WTC11 (cell line): ENCODE measurements around the gene CARMIL1. TPM values are rescaled to one million over a fixed set of nuclear protein-coding genes. Genes with fewer than 3 reads are reported as not detected.

Source experiments
- ATAC-seq: fragments of 200-7000 bp; cut with Tn5 transposase; 2 replicates; pipeline ENCODE4 v1.10.0; 2021; ENCODE audit warnings: mild to moderate bottlenecking, moderate library complexity
- CTCF ChIA-PET: fragments of 300-600 bp; sonication (Branson Sonifier 250); formaldehyde crosslinking; loops from one replicate; lab custom pipeline; 2021; ENCODE audit warnings: antibody characterized with exemption; lab: Charles Lee
- POLR2A ChIA-PET: fragments of 350-600 bp; sonication (Branson Sonifier 250); formaldehyde crosslinking; loops from one replicate; lab custom pipeline; 2021; ENCODE audit warnings: antibody characterized with exemption; lab: Charles Lee
- DNase-seq: peaks from one replicate; pipeline ENCODE4 v3.0.0; 2021; ENCODE audit warnings: low spot score
- H3K27ac Mint-ChIP-seq: 2 replicates; pipeline ENCODE4 v1.8.0; 2021; ENCODE audit warnings: mixed read lengths
- H3K27me3 Mint-ChIP-seq: 2 replicates; pipeline ENCODE4 v1.8.0; 2021; ENCODE audit warnings: low read depth, mild to moderate bottlenecking, moderate library complexity, mixed read lengths
- H3K36me3 Mint-ChIP-seq: 2 replicates; pipeline ENCODE4 v1.8.0; 2021; ENCODE audit warnings: mixed read lengths
- H3K4me1 Mint-ChIP-seq: 2 replicates; pipeline ENCODE4 v1.8.0; 2022; ENCODE audit warnings: mixed read lengths
- H3K4me3 Mint-ChIP-seq: 2 replicates; pipeline ENCODE4 v1.8.0; 2021; ENCODE audit warnings: mild to moderate bottlenecking, moderate library complexity, mixed read lengths
- H3K9me3 Mint-ChIP-seq: 2 replicates; pipeline ENCODE4 v1.8.0; 2021; ENCODE audit warnings: mixed read lengths
- AFF4 ChIP-seq: sonication (generic); formaldehyde crosslinking; IDR thresholded peaks from 2 replicates; pipeline ENCODE4 v1.8.1; 2023; ENCODE audit warnings: mild to moderate bottlenecking, missing genetic modification reagents, borderline replicate concordance
- CREB1 ChIP-seq: sonication (generic); formaldehyde crosslinking; IDR thresholded peaks from 2 replicates; pipeline ENCODE4 v1.8.0; 2023; ENCODE audit warnings: mild to moderate bottlenecking, missing genetic modification reagents
- FOXJ3 ChIP-seq: sonication (generic); formaldehyde crosslinking; IDR thresholded peaks from 2 replicates; pipeline ENCODE4 v1.9.0; 2021; ENCODE audit warnings: missing genetic modification reagents, mild to moderate bottlenecking, borderline replicate concordance
- GTF2I ChIP-seq: fragments of 250-450 bp; sonication (Bioruptor Pico); conservative IDR thresholded peaks from 2 replicates; pipeline ENCODE4 v1.4.0; 2021; ENCODE audit warnings: mild to moderate bottlenecking
- MLX ChIP-seq: sonication (generic); formaldehyde crosslinking; IDR thresholded peaks from 2 replicates; pipeline ENCODE4 v1.8.1; 2023; ENCODE audit warnings: mild to moderate bottlenecking, missing genetic modification reagents, moderate library complexity
- NR1H2 ChIP-seq: sonication (generic); formaldehyde crosslinking; IDR thresholded peaks from 2 replicates; pipeline ENCODE4 v1.9.0; 2021; ENCODE audit warnings: mild to moderate bottlenecking, moderate library complexity, missing genetic modification reagents
- NR2C2 ChIP-seq: sonication (generic); formaldehyde crosslinking; IDR thresholded peaks from 2 replicates; pipeline ENCODE4 v1.8.0; 2022; ENCODE audit warnings: mild to moderate bottlenecking, missing genetic modification reagents
- PREB ChIP-seq: sonication (generic); formaldehyde crosslinking; IDR thresholded peaks from 2 replicates; pipeline ENCODE4 v1.8.1; 2022; ENCODE audit warnings: mild to moderate bottlenecking, missing genetic modification reagents, moderate library complexity, borderline replicate concordance
- PRRX2 ChIP-seq: fragments of 250-450 bp; sonication (Bioruptor Pico); IDR thresholded peaks from 2 replicates; pipeline ENCODE4 v1.8.0; 2021; ENCODE audit warnings: mild to moderate bottlenecking
- RORB ChIP-seq: fragments of 250-450 bp; sonication (Bioruptor Pico); IDR thresholded peaks from 2 replicates; pipeline ENCODE4 v1.9.0; 2021; ENCODE audit warnings: mild to moderate bottlenecking
- SMAD3 ChIP-seq: sonication (generic); formaldehyde crosslinking; IDR thresholded peaks from 2 replicates; pipeline ENCODE4 v1.8.0; 2022; ENCODE audit warnings: missing genetic modification reagents, mild to moderate bottlenecking, borderline replicate concordance
- SMAD4 ChIP-seq: sonication (generic); formaldehyde crosslinking; IDR thresholded peaks from 2 replicates; pipeline ENCODE4 v1.8.0; 2022; ENCODE audit warnings: mild to moderate bottlenecking, missing genetic modification reagents
- SP1 ChIP-seq: sonication (generic); formaldehyde crosslinking; conservative IDR thresholded peaks from 2 replicates; pipeline ENCODE4 v1.8.1; 2022; ENCODE audit warnings: missing genetic modification reagents
- TCF7 ChIP-seq: sonication (generic); formaldehyde crosslinking; IDR thresholded peaks from 2 replicates; pipeline ENCODE4 v1.8.0; 2022; ENCODE audit warnings: mild to moderate bottlenecking, low read depth, missing genetic modification reagents, moderate library complexity
- TEAD4 ChIP-seq: sonication (generic); formaldehyde crosslinking; IDR thresholded peaks from 2 replicates; pipeline ENCODE4 v1.8.0; 2022; ENCODE audit warnings: mild to moderate bottlenecking, missing genetic modification reagents
- USF1 ChIP-seq: sonication (generic); formaldehyde crosslinking; IDR thresholded peaks from 2 replicates; pipeline ENCODE4 v1.8.0; 2022; ENCODE audit warnings: mild to moderate bottlenecking, missing genetic modification reagents
- USF2 ChIP-seq: sonication (generic); formaldehyde crosslinking; IDR thresholded peaks from 2 replicates; pipeline ENCODE4 v1.8.1; 2023; ENCODE audit warnings: mild to moderate bottlenecking, missing genetic modification reagents, moderate library complexity
- ZNF219 ChIP-seq: sonication (generic); formaldehyde crosslinking; IDR thresholded peaks from 2 replicates; pipeline ENCODE4 v1.8.0; 2023; ENCODE audit warnings: missing genetic modification reagents, mild to moderate bottlenecking, borderline replicate concordance
- ZNF317 ChIP-seq: sonication (generic); formaldehyde crosslinking; IDR thresholded peaks from 2 replicates; pipeline ENCODE4 v1.8.1; 2023; ENCODE audit warnings: low read depth, mild to moderate bottlenecking, moderate library complexity, missing genetic modification reagents, borderline replicate concordance
- total RNA-seq: library from RNA; stranded (reverse); gene quantifications from 3 replicates; pipeline ENCODE4 v1.2.3, GENCODE V29; 2021
- TF ChIP-seq, protein P1 (sequence below): sonication (generic); formaldehyde crosslinking; IDR thresholded peaks from 2 replicates; pipeline ENCODE4 v1.8.1; 2022; ENCODE audit warnings: missing genetic modification reagents, borderline replicate concordance

The CARMIL1 gene
- total RNA-seq, 1 experiment from 2014 or later = 36.2 TPM

GRCh38 chr6:25414755-25415154 is 135.6 kb downstream of the CARMIL1 start:
- H3K4me3 Mint-ChIP-seq = no peak overlapping the region
- peak overlapping the region; percentile 80; the same call in 1 of the 2 replicates for H3K27ac Mint-ChIP-seq
- peaks cover 81% of the 10 kb centered on the region for H3K4me1 Mint-ChIP-seq
- H3K27me3 Mint-ChIP-seq = no peaks in the 10 kb centered on the region
- ChIA-PET CTCF (interaction anchor here (1.1 kb wide), 1 partner anchor 149 kb away, joined by 3 read pairs; no protein-coding TSS in a partner anchor), POLR2A (no interaction called here)
- no peak for ATAC-seq
- no peak for DNase-seq
- TF ChIP-seq GTF2I (CRISPR knock-in tag) = no peak
- TF ChIP-seq SMAD3 (CRISPR knock-in tag) = no peak
- no peak for TF ChIP-seq ZNF219
- TF ChIP-seq TCF7 (CRISPR knock-in tag) = no peak
- no peak for TF ChIP-seq PRRX2
- TF ChIP-seq RORB (CRISPR knock-in tag) = no peak
- peaks cover 6% of the 10 kb centered on the region for H3K36me3 Mint-ChIP-seq
- peaks cover 6% of the 10 kb centered on the region for H3K9me3 Mint-ChIP-seq

DNA sequence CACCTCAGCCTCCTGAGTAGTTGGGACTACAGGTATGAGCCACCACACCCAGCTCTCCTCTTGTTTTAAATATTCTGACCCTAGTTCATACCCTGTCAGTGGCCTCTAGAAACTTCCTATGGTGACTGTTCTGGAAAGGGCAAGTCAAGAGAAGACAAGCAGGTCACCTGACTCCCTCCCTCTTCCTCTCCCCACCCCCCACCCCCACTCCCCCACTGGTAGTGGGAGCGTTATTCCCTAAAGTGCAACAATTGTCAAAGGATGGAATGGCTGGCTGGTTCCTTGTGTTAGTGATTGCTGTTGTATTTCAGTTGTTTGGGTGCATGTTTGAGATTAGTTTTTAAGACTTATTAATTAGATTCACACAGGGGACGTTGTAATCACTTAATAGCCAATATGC is 136.1 kb downstream of the CARMIL1 start:
- Mint-ChIP-seq H3K27me3 (no peaks in the 10 kb centered on the region), H3K9me3 (peaks cover 12% of the 10 kb centered on the region), H3K27ac (peak overlapping the region; percentile 61), H3K4me1 (peaks cover 77% of the 10 kb centered on the region), H3K36me3 (peaks cover 11% of the 10 kb centered on the region), H3K4me3 (peak overlapping the region; percentile 20)
- DNase-seq (no peak), ATAC-seq (no peak; the same call in 1 of the 2 replicates)
- no peak for TF ChIP-seq CREB1
- TF ChIP-seq USF2 (CRISPR knock-in tag) = 0 out of 2 replicates have a peak, but pooled peaks have one; percentile 28
- TF ChIP-seq FOXJ3 = no peak
- POLR2A ChIA-PET = no interaction called here
- CTCF ChIA-PET = interaction anchor here (1.1 kb wide), 1 partner anchor 150 kb away, joined by 3 read pairs; no protein-coding TSS in a partner anchor

DNA sequence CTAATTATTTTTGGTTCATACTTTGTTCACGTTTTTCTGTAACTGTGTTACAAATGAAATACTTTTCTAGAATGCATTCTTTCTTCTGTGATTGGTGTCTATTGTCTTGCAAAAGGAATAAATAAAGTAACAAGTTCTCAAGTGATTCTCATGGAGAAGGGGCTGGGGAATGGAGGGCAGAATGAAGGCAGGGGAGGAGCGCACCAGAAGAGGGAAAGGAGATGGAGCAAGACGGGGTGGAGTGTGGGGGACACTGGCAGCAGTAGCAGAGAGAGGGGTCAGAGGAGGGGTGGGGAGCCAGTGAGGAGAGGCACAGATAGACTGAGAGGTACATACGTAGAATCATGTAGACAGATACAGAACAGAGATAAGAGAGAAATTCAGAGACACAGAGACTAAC is 136.5 kb downstream of the CARMIL1 start:
- Mint-ChIP-seq H3K27ac (peak overlapping the region; percentile 61), H3K27me3 (no peaks in the 10 kb centered on the region), H3K9me3 (peaks cover 16% of the 10 kb centered on the region), H3K36me3 (peaks cover 15% of the 10 kb centered on the region)
- DNase-seq = no peak
- peak; percentile 64 for ATAC-seq
- TF ChIP-seq SMAD4 (CRISPR knock-in tag) = no peak
- TF ChIP-seq SP1 (CRISPR knock-in tag) = no peak
- TF ChIP-seq NR2C2 (CRISPR knock-in tag) = no peak
- no peak for TF ChIP-seq RORB (CRISPR knock-in tag)
- TF ChIP-seq ZNF317 = no peak
- TF ChIP-seq PREB = no peak
- TF ChIP-seq USF1 (CRISPR knock-in tag) = no peak
- TF ChIP-seq, all 79 proteins: peak for 0
- Mint-ChIP-seq H3K4me3 (peak overlapping the region; percentile 20), H3K4me1 (peaks cover 76% of the 10 kb centered on the region)
- ChIA-PET CTCF (interaction anchor here (1.1 kb wide), 1 partner anchor 150 kb away, joined by 3 read pairs; no protein-coding TSS in a partner anchor), POLR2A (no interaction called here)

- Mint-ChIP-seq H3K27me3 (no peaks in the 10 kb centered on the region), H3K4me3 (no peak overlapping the region), H3K27ac (peak overlapping the region; percentile 17; the same call in 1 of the 2 replicates), H3K4me1 (peaks cover 67% of the 10 kb centered on the region), H3K36me3 (peaks cover 20% of the 10 kb centered on the region), H3K9me3 (peaks cover 19% of the 10 kb centered on the region)
- ATAC-seq = no peak
- DNase-seq = no peak
- CTCF ChIA-PET = no interaction called here
- POLR2A ChIA-PET = no interaction called here
- TF ChIP-seq NR1H2 (no peak), USF2 (CRISPR knock-in tag) (no peak), TEAD4 (CRISPR knock-in tag) (no peak), MLX (CRISPR knock-in tag) (no peak), AFF4 (no peak)
- TF ChIP-seq, protein P1, sequence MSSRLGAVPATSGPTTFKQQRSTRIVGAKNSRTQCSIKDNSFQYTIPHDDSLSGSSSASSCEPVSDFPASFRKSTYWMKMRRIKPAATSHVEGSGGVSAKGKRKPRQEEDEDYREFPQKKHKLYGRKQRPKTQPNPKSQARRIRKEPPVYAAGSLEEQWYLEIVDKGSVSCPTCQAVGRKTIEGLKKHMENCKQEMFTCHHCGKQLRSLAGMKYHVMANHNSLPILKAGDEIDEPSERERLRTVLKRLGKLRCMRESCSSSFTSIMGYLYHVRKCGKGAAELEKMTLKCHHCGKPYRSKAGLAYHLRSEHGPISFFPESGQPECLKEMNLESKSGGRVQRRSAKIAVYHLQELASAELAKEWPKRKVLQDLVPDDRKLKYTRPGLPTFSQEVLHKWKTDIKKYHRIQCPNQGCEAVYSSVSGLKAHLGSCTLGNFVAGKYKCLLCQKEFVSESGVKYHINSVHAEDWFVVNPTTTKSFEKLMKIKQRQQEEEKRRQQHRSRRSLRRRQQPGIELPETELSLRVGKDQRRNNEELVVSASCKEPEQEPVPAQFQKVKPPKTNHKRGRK (CRISPR knock-in tag) = no peak
Measured at GRCh38 chr6:25417046-25417605, 138.0 kb downstream of the CARMIL1 start.
